Pancreas (tissue), 10 donors: ENCODE data around the gene MAP3K7. TPM values are rescaled to one million over a fixed set of nuclear protein-coding genes. Genes with fewer than 3 reads are reported as not detected.
A peak's percentile ranks its signal among the peaks of the same experiment; 100 is the strongest.

Experiments
- ATAC-seq, 4 donors: fragments of 200-7000 bp; cut with Tn5 transposase; one replicate each; pipeline versions ENCODE4 v1.8.0 to v1.9.1; 2020; ENCODE audit warnings: mild to moderate bottlenecking in 4 of 4, moderate library complexity in 4 of 4
- DNase-seq, 6 donors: peaks; one replicate each; pipeline ENCODE4 v3.0.0-alpha.2; 2020
- FAIRE-seq: peaks from 2 replicates; lab custom pipeline; 2012; peaks lifted over from hg19 to GRCh38; lab: Jason Lieb, UNC
- H3K27ac ChIP-seq, 4 donors: fragments of 200-600 bp; sonication (generic); 1 replicate in 3 of 4; 2 replicates in 1 of 4; pipeline versions ENCODE4 v1.5.0 to v1.8.0; 2020
- H3K27me3 ChIP-seq, 4 donors: fragments of 200-600 bp; one replicate each; pipeline ENCODE4 v1.8.0; 2021
- H3K36me3 ChIP-seq, 3 donors: fragments of 200-600 bp; sonication (generic) in 1 of 3; one replicate each; pipeline versions ENCODE4 v1.5.0 to v1.8.0; 2020 to 2021
- H3K4me1 ChIP-seq, 3 donors: fragments of 200-600 bp; one replicate each; pipeline ENCODE4 v1.8.0; 2021
- H3K4me3 ChIP-seq, 4 donors: fragments of 200-600 bp; sonication (generic) in 2 of 4; one replicate each; pipeline versions ENCODE4 v1.5.0 to v1.8.0; 2020 to 2021
- H3K9me3 ChIP-seq, 4 donors: fragments of 200-600 bp; one replicate each; pipeline ENCODE4 v1.8.0; 2021
- CTCF ChIP-seq, 4 donors: fragments of 200-600 bp; sonication (generic) in 3 of 4; IDR thresholded peaks; one replicate each; pipeline versions ENCODE4 v1.5.0 to v1.8.0; 2021; ENCODE audit warnings: antibody characterized with exemption in 4 of 4
- whole genome bisulfite sequencing, 2 donors: extraction: QIAGEN DNeasy Blood & Tissue Kit; methylation state at CpG; one replicate each; pipeline ENCODE4 v1.1.7; 2013; 5-methylcytosine and 5-hydroxymethylcytosine counted together
- intact Hi-C, 3 donors: fragments of 100-400 bp; cut with DNase I; formaldehyde crosslinking; loops; one replicate each; pipeline versions ENCODE4 v1.11.1 to v1.14.2; 2022
- polyA plus RNA-seq, 2 donors: library from polyadenylated mRNA; stranded (reverse); fragments of 200-250 nt; gene quantifications; one replicate each; pipeline ENCODE4 v1.2.3, GENCODE V29; 2013
- total RNA-seq, 6 donors: library from RNA; stranded (reverse); fragmentation: NEBNext Ultra II Directional in 4 of 6; extraction: Animal tissue kit (Norgen Biotek cat#: 25700) in 4 of 6; gene quantifications; one replicate each; pipeline versions ENCODE4 v1.2.1 to v1.2.4, GENCODE V29; 2021 to 2023
- donor health status: healthy with polysubstance abuse.
- donor health status: DM: no; HTN: no; CAD: no; lungs with moderate emphysema.
- donor health status: DM: no; HTN: no; CAD: no.
- donor health status: control.
- donor health status: control.
- donor health status: Bipolar disorder and iron deficiency.
- donor health status: DM: yes; HTN: yes; CAD: no.
- donor health status: DM: no; HTN: no; CAD: no.
- donor health status: DM: no; HTN: no; CAD: no.
- donor health status: DM: yes; HTN: yes; CAD: no.

The MAP3K7 gene
- total and polyA plus RNA-seq, 8 donors, result 4.9 to 13.2 (median 7.4) TPM

GRCh38 chr6:90595854-90596253 is 9.0 kb upstream of the MAP3K7 start:
- no peak for DNase-seq
- FAIRE-seq, result no peak
- Histone ChIP-seq H3K4me1 (no peaks in the 10 kb centered on the region), H3K9me3 (no peaks in the 10 kb centered on the region), H3K4me3 (no peak overlapping the region), H3K27ac (no peak overlapping the region), H3K27me3 (peaks cover 0 to 4% (median 0%) of the 10 kb centered on the region in 4 donors), H3K36me3 (no peaks in the 10 kb centered on the region)
- intact Hi-C loops, result no loop called here
- no peak for TF ChIP-seq CTCF (IDR thresholded peaks at IDR 0.05)
- 41 to 50% methylated on average over 3 of the region's 3 CpGs for WGBS, 2 donors
- ATAC-seq, result no peak

- no peak for DNase-seq
- H3K4me1 ChIP-seq, result peaks cover 11 to 14% (median 13%) of the 10 kb centered on the region in 3 donors
Measured at GRCh38 chr6:90586546-90586835, 381 bp downstream of the MAP3K7 start.

GRCh38 chr6:90584636-90585255 is 2.1 kb downstream of the MAP3K7 start:
- H3K9me3 ChIP-seq, result no peaks in the 10 kb centered on the region
- 86 to 89% methylated on average over 2 of the region's 2 CpGs for WGBS, 2 donors
- no peak for TF ChIP-seq CTCF (IDR thresholded peaks at IDR 0.05)
- H3K27ac ChIP-seq, result no peak overlapping the region
- no peak overlapping the region for H3K4me3 ChIP-seq
- no peaks in the 10 kb centered on the region for H3K36me3 ChIP-seq
- FAIRE-seq, result no peak
- no peak for DNase-seq
- ATAC-seq, result no peak
- peaks cover 0 to 1% (median 0%) of the 10 kb centered on the region in 4 donors for H3K27me3 ChIP-seq
- intact Hi-C loops, result no loop called here
- H3K4me1 ChIP-seq, result peaks cover 11 to 14% (median 13%) of the 10 kb centered on the region in 3 donors

More at GRCh38 chr6:90586546-90586835, 381 bp downstream of the MAP3K7 start:
- Histone ChIP-seq H3K27me3 (peaks cover 0 to 4% (median 2%) of the 10 kb centered on the region in 4 donors), H3K36me3 (no peaks in the 10 kb centered on the region), H3K9me3 (no peaks in the 10 kb centered on the region), H3K27ac (peak overlapping the region; percentile 88 to 95 (median 92)), H3K4me3 (peak overlapping the region; percentile 88 to 99 (median 94))
- ATAC-seq (peak; percentile 25 to 58 (median 44)), FAIRE-seq (no peak)
- intact Hi-C loops, result no loop called here
- 0% methylated on average over 15 to 18 of the region's 18 CpGs for WGBS, 2 donors
- TF ChIP-seq CTCF (IDR thresholded peaks at IDR 0.05), result no peak

DNA sequence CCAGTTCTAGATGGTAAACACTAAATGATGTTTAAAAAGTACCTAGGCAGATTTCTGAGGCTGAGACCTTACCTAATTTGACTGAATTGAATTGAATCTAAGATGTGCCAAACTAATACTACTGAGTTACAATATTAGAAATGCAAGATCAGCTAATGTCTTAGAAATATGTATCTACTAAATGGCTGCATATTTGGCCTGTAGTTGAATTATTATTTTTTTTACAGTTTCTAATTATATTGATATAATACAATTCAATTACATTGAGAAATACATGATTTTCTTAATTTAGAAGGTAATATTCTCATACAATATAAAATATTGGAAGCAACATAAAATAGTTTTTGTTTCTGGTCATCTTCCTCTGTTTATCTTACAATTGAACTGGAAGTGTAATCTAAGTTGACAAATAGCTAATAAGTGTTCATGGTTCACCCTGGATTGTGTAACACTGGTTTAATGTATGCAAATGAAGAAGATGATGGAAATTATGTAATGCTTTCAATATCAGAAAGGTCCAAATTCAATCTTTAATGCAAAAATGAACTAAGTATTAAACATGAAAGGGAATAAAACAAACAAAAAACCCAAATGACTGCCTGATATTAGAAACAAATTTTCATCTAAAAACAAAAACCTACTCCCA is 2.9 kb downstream of the MAP3K7 start:
- Histone ChIP-seq H3K4me1 (peaks cover 11 to 14% (median 13%) of the 10 kb centered on the region in 3 donors), H3K4me3 (no peak overlapping the region), H3K27ac (no peak overlapping the region), H3K27me3 (no peaks in the 10 kb centered on the region), H3K36me3 (no peaks in the 10 kb centered on the region), H3K9me3 (no peaks in the 10 kb centered on the region)
- intact Hi-C loops, result no loop called here
- ATAC-seq (no peak), FAIRE-seq (no peak), DNase-seq (no peak)
- TF ChIP-seq CTCF (IDR thresholded peaks at IDR 0.05), result no peak
